Measurements from ENCODE around the gene LMNA.
"Not testable (repeated sequence)": the region's sequence is repeated elsewhere in the genome, so short reads cannot be mapped to it uniquely, and the experiment has no call there.

LMNA gene

GRCh38 chr1:156104861-156105832, 9.4 kb upstream of the LMNA start:
- DNase-seq, result no peak

- DNase-seq, result no peak
Measured at GRCh38 chr1:156106624-156107488, 7.7 kb upstream of the LMNA start.

GRCh38 chr1:156108057-156108456, 6.5 kb upstream of the LMNA start:
- no peak for DNase-seq

DNA sequence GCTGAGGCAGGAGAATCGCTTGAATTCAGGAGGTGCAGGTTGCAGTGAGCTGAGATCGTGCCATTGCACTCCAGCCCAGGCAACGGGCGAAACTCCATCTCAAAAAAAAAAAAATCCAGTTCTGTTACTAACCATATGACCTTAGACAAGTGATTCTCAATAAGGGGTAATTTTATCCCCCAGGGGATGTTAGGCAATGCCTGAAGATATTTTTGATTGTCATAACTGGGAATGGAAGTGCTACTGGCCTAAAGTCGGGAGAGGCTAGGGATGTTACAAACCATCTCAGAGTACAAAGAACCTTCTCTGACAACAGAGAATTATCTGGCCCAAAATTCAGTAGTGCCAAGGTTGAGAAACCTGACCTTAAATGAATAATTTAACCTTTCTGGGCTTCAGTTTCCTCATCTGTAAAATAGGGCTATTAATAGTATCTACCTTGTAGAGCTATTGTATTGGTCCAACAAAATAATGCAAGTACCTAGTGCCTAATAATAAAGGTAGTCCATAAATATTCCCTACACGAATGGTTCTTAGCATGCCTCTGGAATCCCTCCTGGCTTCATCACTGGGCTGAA, 5.8 kb upstream of the LMNA start:
- DNase-seq, result no peak

- no peak for DNase-seq
Measured at GRCh38 chr1:156110252-156110651, 4.3 kb upstream of the LMNA start.

DNA sequence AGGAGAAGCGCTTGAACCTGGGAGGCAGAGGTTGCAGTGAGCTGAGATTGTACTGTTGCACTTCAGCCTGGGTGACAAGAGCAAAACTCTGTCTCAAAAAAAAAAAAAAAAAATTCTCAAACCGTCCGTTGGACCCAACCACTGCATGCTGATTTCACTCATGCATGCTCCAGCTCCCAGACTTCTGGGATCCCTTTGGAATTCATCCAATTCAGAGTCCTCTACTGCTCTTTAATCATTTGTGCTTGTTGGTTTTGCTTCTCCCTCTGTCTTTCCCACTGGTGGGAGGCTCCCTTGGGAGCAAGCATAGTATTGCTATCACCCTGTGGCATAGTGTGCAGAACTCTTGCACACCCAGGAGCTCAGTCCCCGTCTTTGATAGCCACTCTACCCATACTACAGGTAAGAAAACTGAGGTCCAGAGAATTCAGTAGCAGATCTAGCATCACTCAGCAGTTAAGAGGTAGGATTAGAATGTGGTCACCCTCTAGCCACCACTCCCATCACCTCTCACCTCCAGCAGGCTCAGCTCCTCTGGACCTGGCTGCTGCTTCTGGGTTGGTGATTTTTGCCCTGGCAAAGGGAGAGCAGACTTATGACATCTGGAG, 3.1 kb upstream of the LMNA start:
- no peak for DNase-seq

DNA sequence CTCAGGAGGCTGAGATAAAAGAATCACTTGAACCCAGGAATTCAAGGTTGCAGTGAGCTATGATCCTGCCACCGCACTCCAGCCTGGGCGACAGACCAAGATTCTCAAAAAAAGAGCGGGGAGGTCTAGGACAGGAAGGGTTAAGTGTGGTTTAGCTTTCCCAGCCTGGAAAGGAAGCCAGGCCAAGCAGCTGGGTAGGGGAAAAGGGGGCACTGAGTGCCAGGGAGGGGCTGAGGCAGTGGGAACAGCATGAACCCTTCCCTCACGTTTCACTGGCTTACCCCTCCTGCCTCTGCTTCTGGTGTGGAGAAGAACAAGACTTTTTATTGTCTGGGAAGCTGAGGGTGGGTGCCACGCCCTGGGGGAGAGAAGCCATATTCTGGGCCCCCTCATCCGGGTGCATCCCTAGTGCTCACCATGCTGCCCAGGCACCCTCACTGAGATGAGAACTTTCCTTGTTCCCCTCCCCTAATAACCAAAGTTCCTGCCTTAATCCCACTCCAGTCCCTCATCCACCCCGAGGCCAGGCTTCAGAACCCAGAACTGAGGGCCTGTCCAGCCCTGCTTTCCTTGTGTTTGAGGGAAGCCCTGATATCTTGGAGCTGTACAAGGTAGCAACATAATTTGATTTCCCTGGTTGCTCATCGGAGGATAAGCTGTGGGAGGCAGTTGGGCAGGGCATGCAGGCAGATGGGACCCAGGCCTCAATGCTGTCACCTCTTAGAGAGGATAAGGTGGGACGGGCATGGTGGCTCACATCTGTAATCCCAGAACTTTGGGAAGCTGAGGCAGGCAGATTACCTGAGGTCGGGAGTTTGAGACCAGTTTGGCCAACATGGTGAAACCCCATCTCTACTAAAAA, 2.0 kb upstream of the LMNA start:
- no peak for DNase-seq

DNA sequence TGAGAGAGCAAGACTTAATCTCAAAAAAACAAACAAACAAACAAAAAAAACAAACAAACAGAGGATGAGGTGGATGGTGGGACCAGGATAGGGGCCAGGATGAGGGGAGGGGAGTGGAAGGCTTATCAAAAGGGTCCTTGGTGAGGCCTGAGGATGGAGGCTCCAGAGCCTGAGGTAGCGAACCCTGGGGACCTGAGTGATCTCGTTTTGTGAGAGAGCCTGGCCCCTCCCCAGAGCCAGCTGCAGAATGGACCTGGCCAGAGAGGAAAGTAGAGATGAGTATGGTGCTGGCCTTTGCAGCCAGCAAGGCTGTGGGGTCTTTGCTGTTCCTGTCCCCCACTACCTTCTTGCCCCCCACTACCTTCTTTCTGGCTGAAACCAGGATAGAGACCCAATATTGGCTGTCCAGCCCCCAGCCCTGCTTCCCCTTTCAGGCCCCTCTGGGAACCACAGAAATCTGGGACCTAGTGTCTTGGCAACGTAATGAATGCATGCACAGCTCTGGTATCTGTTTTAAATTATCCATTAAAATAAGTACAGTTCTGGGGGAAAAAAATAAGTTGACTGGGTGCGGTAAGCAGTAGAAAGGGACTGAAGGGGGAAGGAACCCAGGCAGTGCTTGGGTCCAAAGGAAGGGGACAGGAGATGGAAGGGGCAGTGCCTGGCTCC, 1.1 kb upstream of the LMNA start:
- DNase-seq, result no peak

- DNase-seq, result no peak
Measured at GRCh38 chr1:156114919-156115513, 505 bp downstream of the LMNA start.

- DNase-seq, result no peak
Measured at GRCh38 chr1:156115514-156116374, 1.2 kb downstream of the LMNA start.

- DNase-seq, result not testable (repeated sequence)
Measured at GRCh38 chr1:156116731-156117130, 2.2 kb downstream of the LMNA start.

DNA sequence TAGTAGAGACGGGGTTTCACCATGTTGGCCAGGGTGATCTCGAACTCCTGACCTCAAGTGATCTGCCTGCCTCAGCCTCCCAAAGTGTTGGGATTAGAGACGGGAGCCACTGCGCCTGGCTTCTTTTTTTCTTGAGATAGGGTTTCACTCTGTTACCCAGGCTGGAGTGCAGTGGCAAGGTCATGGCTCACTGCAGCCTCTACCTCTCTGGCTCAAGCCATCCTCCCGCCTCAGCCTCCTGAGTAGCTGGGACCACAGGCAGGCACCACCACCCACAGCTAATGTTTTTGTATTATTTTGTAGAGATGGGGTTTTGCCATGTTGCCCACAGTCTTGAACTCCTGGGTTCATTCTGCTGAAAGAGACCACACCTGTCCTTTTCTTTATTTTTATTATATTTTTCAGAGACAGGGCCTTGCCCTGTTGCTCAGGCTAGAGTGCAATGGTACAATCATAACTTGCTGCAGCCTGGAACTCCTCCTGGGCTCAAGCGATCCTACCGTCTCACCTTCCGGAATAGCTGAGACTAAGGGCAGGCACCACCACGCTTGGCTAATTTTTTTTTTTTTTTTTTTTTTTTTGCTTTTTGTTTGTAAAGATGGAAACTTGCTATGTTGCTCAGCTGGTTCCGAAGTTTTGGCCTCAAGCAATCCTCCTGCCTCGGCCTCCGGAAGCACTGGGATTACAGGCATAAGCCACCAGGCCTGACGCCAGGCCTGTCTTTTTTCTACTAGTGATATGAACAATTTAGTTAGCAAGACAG, 3.1 kb downstream of the LMNA start:
- DNase-seq, result no peak

DNA sequence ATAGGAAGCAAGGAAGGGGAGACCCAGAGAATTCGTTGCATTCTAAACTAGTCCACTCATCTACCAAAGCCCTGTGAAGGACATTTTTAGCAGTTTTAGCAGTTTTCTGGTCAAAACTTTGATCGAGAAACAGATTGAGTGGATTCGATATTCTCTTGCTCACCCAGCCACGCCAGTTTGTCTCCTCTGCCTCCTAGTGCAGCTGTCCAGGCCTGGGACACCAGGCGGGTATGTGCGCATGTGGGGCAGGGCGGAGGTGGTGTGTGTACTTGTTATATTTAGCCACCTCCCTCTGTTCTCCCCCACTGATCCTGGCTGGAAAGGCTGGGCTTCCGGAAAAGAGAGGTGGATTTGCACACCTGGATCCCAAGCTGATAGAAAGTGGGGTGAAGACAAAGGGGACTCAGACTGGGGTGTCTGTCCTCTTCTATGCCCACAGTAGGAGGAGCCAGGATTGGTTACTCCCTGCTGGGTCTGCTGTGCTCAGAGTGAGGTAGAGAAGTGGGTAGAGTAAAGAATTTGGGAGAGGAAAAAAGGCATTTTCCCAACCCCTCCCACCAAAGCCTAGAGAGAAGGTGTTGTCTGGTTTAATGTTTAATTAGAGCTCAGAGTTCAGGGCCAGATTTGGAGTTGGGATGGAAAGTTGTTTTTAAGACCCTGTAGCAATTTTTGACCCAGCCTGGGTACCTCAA, 3.8 kb downstream of the LMNA start:
- DNase-seq, result no peak

DNA sequence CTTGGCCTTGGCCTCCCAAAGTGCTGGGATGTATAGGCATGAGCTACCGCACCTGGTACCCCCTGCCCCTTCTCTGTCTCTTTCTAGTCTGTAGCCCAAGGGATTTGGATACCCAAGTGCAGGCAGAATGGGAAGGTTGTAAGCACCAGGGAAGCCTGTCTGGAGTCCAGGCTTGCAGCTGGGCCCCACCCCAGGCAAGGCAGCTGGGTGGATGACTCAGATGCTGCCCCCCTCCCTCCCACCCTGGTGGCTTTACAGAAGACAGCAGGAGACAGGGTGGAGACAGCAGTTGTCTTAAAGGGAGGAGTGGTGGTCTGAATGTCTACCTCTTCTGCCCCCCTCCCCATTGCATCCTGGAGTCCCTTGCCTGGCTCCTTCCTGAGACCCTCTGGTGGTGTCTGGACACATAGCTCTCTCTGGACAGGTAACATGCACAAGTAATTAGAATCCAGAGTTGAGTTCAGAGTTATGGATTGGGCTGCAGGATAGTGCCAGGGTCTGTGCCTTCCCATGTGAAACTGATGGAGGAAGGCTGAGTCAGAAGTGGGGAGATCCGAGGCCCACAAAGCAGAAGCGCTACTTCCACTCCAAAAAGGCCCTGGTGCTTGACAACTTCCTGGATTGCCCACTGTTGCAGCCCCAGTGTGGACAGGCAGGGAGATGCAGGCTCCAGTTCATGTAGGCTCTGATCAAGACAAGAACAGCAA, 5.1 kb downstream of the LMNA start:
- DNase-seq, result peak in 1 of 2 experiments; percentile 13

DNA sequence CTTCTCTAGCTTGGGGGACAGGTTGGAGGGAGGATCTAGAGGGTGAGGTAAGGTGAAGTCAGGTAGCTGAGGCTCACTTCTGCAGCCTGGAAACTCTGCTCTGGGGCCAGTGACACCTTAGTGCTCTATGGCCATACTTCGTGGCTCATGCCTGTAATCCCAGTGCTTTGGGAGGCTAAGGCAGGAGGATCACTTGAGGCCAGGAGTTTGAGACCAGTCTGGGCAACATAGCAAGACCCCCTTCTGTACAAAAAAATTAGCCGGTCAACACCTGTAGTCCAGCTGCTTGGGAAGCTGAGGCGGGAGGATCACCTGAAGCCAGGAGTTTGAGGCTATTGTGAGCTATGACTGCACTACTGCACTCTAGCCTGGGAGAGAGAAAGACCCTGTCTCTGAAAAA, 5.8 kb downstream of the LMNA start:
- DNase-seq, result no peak

DNA sequence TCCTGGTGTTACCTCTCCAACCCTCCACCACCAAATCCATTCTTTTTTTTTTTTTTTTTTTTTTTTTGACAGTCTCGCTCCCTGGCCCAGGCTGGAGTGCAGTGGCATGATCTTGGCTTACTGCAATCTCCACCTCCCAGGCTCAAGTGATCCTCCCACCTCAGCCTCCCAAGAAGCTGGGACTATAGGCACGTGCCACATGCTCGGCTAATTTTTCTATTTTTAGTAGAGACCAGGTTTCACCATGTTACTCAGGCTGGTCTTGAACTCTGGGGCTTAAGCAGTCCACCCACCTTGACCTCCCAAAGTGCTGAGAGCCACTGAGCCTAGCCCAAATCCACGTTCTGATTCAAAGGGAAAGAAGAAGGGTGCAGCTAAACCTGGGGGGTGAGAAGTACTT, 6.5 kb downstream of the LMNA start:
- not testable (repeated sequence) for DNase-seq

- DNase-seq, result no peak
Measured at GRCh38 chr1:156121457-156121856, 6.9 kb downstream of the LMNA start.

DNA sequence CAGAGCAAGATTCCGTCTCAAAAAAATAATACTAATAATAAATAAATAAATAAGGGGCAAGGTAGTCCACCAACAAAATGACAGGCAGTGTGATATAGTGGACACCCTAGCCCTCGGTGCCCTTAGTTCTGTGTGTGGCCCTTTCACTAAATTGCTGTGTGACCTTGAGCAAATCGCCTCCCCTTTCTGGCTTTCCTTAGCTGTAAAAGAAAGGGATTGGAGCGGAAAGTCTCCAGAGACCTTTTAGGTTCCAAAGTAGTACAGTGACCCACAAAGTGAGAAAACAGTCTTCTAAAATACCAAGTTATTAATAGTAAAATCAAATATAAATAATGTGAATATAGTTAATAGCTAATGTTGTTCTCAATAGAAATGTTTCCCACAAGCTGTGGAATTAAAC, 7.6 kb downstream of the LMNA start:
- no peak for DNase-seq
